ENCODE results near the gene EPC1. TPM values are rescaled to one million over a fixed set of nuclear protein-coding genes. Genes with fewer than 3 reads are reported as not detected.

EPC1 gene
- polyA plus RNA-seq, 1 of the 3 experiments (the other 2 are of a cell fraction) = 21.8 TPM

- TF ChIP-seq PBX3 (IDR thresholded peaks at IDR 0.05) (no peak), TAF1 (IDR thresholded peaks at IDR 0.05; ENCODE audit: borderline replicate concordance, low read depth, low read length) (no peak), RXRA (IDR thresholded peaks at IDR 0.05; ENCODE audit: borderline replicate concordance, low read depth) (no peak), RFX5 (IDR thresholded peaks at IDR 0.05; ENCODE audit: low read length) (no peak), MEF2A (IDR thresholded peaks at IDR 0.05; ENCODE audit: borderline replicate concordance, low read depth) (no peak), GABPA (IDR thresholded peaks at IDR 0.05; ENCODE audit: low read depth) (no peak), EP300 (IDR thresholded peaks at IDR 0.05; ENCODE audit: borderline replicate concordance in 1 of 2, low read depth in 1 of 2, low read length in 1 of 2) (no peak)
Measured at GRCh38 chr10:32379950-32380551, 33.1 kb upstream of the EPC1 start (continued).

GRCh38 chr10:32379318-32379949 is 32.5 kb upstream of the EPC1 start:
- H3K79me2 ChIP-seq (ENCODE audit: insufficient read depth) = peaks cover 41% of the 10 kb centered on the region
- H4K20me1 ChIP-seq (ENCODE audit: insufficient read depth) = no peaks in the 10 kb centered on the region
- peak overlapping the region; percentile 68 to 80 for H3K4me3 ChIP-seq (ENCODE audit: low read depth in 2 of 2, low read length in 1 of 2)
- H3K9me2 ChIP-seq = no peaks in the 10 kb centered on the region
- H2AFZ ChIP-seq (ENCODE audit: low read depth) = peak overlapping the region; percentile 97
- CTCF ChIA-PET = interaction anchor here (1.2 to 2.8 kb wide), 3 partner anchors 11 to 629 kb away, joined by 3 to 12 read pairs (median 6); no protein-coding TSS in a partner anchor
- no peaks in the 10 kb centered on the region for H3K9me3 ChIP-seq
- no peaks in the 10 kb centered on the region for H3K27me3 ChIP-seq (ENCODE audit: insufficient read depth)
- TF ChIP-seq ELF1 (IDR thresholded peaks at IDR 0.05) = 0 out of 2 replicates have a peak, but pooled peaks have one; percentile 31
- TF ChIP-seq YY1 (IDR thresholded peaks at IDR 0.05; ENCODE audit: low read depth) = peak; percentile 66
- peak; percentile 43; the same call in 1 of the 2 replicates for TF ChIP-seq TAF1 (IDR thresholded peaks at IDR 0.05; ENCODE audit: borderline replicate concordance, low read depth, low read length)
- 0 out of 2 replicates have a peak, but pooled peaks have one; percentile 15 for TF ChIP-seq POLR2AphosphoS5 (IDR thresholded peaks at IDR 0.05; ENCODE audit: low read depth, low read length)
- no peak for TF ChIP-seq JUND (IDR thresholded peaks at IDR 0.05)
- no peak for TF ChIP-seq RCOR1 (IDR thresholded peaks at IDR 0.05; ENCODE audit: low read length)
- TF ChIP-seq MXI1 (IDR thresholded peaks at IDR 0.05; ENCODE audit: low read depth, low read length) = no peak
- no peak for TF ChIP-seq GATA2 (CRISPR knock-in tag; IDR thresholded peaks at IDR 0.05)
- H3K27ac ChIP-seq (ENCODE audit: low read depth in 2 of 2, low read length in 1 of 2) = peak overlapping the region; percentile 84 to 97
- peak overlapping the region; percentile 80 for H3K9ac ChIP-seq
- H3K4me1 ChIP-seq (ENCODE audit: control insufficient read depth in 1 of 2, insufficient read depth in 2 of 2, low read depth in 1 of 2, low read length in 1 of 2) = no peaks in the 10 kb centered on the region; a peak in 3 of 4 replicates
- no peaks in the 10 kb centered on the region for H3K36me3 ChIP-seq (replicated peaks in 1 of 2; ENCODE audit: control insufficient read depth in 1 of 2, insufficient read depth in 2 of 2, low read length in 1 of 2)
- WGBS (ENCODE audit: low lambda C conversion rate) = 42% methylated on average over 10 of the region's 10 CpGs
- POLR2A ChIA-PET = interaction anchor here (1.1 to 1.6 kb wide), 2 partner anchors 33 to 66 kb away, joined by 4 to 5 read pairs; partner anchors contain the start of gene CCDC7
- H3F3A ChIP-seq (replicated peaks; ENCODE audit: insufficient read depth) = peaks cover 9% of the 10 kb centered on the region
- peak overlapping the region; percentile 85 for H3K4me2 ChIP-seq
- peak; percentile 49 for DNase-seq

All from SK-N-SH (cell line).